Glutamatergic neuron (in vitro differentiated cells): ENCODE data around the gene SUGP1. TPM values are rescaled to one million over a fixed set of nuclear protein-coding genes. Genes with fewer than 3 reads are reported as not detected.

ENCODE experiments used
- DNase-seq: peaks from one replicate; pipeline ENCODE4 v3.0.0; 2022
- H3K27ac Mint-ChIP-seq: one replicate; pipeline ENCODE4 v1.8.0; 2020; ENCODE audit warnings: mild to moderate bottlenecking, mixed read lengths, inconsistent platforms; ENCODE audit not compliant: unreplicated experiment
- H3K27me3 Mint-ChIP-seq: one replicate; pipeline ENCODE4 v1.8.0; 2020; ENCODE audit warnings: mild to moderate bottlenecking, moderate library complexity, mixed read lengths, inconsistent platforms; ENCODE audit not compliant: unreplicated experiment
- H3K36me3 Mint-ChIP-seq: one replicate; pipeline ENCODE4 v1.8.0; 2020; ENCODE audit warnings: mild to moderate bottlenecking, mixed read lengths, inconsistent platforms; ENCODE audit not compliant: unreplicated experiment
- H3K4me1 Mint-ChIP-seq: one replicate; pipeline ENCODE4 v1.8.0; 2020; ENCODE audit warnings: mild to moderate bottlenecking, low read depth, mixed read lengths, inconsistent platforms; ENCODE audit not compliant: unreplicated experiment
- H3K4me3 Mint-ChIP-seq: one replicate; pipeline ENCODE4 v1.8.0; 2020; ENCODE audit warnings: mild to moderate bottlenecking, mixed read lengths, inconsistent platforms; ENCODE audit not compliant: unreplicated experiment
- H3K9me3 Mint-ChIP-seq: one replicate; pipeline ENCODE4 v1.8.0; 2020; ENCODE audit warnings: mild to moderate bottlenecking, moderate library complexity, mixed read lengths, inconsistent platforms; ENCODE audit not compliant: unreplicated experiment
- total RNA-seq: library from RNA; stranded (reverse); fragmentation: NEBNext Ultra II Directional; extraction: Animal tissue kit (Norgen Biotek cat#: 25700); gene quantifications from one replicate; pipeline ENCODE4 v1.2.1, GENCODE V29; 2021; ENCODE audit not compliant: unreplicated experiment
- TF ChIP-seq, protein P1 (sequence below): fragments of 200-600 bp; sonication (generic); IDR thresholded peaks from one replicate; pipeline ENCODE4 v1.5.0; 2021; ENCODE audit not compliant: partially characterized antibody, unreplicated experiment

SUGP1 gene
- total RNA-seq, 1 donor from 2014 or later: 134 TPM

DNA sequence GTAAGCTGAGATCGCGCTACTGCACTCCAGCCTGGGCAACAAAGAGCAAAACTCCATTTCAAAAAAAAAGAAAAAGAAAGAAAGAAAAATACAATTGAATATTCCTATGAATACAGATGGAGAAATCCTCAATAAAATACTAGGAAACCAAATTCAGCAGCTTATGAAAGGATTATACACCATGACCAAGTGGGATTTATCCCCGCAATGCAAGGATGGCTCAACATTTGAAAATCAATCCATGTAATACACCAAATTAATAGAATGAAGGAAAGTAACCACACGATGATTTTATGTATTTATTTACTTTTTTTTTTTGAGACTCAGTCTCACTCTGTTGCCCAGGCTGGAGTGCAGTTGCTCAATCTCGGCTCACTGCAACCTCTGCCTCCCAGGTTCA lies 27.7 kb downstream of the SUGP1 start:
- H3K36me3 Mint-ChIP-seq: peaks cover 12% of the 10 kb centered on the region
- DNase-seq: no peak
- no peaks in the 10 kb centered on the region for H3K4me1 Mint-ChIP-seq
- H3K27me3 Mint-ChIP-seq: no peaks in the 10 kb centered on the region
- H3K9me3 Mint-ChIP-seq: peaks cover 8% of the 10 kb centered on the region
- H3K27ac Mint-ChIP-seq: no peak overlapping the region
- TF ChIP-seq, protein P1, sequence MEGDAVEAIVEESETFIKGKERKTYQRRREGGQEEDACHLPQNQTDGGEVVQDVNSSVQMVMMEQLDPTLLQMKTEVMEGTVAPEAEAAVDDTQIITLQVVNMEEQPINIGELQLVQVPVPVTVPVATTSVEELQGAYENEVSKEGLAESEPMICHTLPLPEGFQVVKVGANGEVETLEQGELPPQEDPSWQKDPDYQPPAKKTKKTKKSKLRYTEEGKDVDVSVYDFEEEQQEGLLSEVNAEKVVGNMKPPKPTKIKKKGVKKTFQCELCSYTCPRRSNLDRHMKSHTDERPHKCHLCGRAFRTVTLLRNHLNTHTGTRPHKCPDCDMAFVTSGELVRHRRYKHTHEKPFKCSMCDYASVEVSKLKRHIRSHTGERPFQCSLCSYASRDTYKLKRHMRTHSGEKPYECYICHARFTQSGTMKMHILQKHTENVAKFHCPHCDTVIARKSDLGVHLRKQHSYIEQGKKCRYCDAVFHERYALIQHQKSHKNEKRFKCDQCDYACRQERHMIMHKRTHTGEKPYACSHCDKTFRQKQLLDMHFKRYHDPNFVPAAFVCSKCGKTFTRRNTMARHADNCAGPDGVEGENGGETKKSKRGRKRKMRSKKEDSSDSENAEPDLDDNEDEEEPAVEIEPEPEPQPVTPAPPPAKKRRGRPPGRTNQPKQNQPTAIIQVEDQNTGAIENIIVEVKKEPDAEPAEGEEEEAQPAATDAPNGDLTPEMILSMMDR: no peak
- H3K4me3 Mint-ChIP-seq: no peak overlapping the region

DNA sequence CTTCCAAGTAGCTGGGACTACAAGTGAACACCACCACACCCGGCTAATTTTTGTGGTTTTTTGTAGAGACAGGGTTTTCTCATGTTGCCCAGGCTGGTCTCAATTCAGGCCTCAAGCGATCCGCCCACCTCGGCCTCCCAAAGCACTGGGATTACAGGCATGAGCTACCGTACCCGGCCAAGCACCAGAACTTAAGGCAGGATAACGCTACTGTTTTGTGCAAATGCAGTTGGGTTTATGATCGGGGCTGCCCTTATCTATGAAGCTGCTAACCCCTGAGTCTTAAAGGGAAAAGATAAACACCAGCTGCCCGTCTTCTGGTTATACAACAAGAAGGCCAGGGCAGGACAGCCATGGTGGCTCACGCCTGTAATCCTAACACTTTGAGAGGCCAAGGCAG lies 34.6 kb downstream of the SUGP1 start:
- no peak for DNase-seq
- Mint-ChIP-seq H3K9me3 (peaks cover 7% of the 10 kb centered on the region), H3K27ac (no peak overlapping the region), H3K4me1 (peaks cover 4% of the 10 kb centered on the region), H3K27me3 (no peaks in the 10 kb centered on the region), H3K4me3 (no peak overlapping the region), H3K36me3 (peaks cover 10% of the 10 kb centered on the region)
- TF ChIP-seq, protein P1: no peak

DNA sequence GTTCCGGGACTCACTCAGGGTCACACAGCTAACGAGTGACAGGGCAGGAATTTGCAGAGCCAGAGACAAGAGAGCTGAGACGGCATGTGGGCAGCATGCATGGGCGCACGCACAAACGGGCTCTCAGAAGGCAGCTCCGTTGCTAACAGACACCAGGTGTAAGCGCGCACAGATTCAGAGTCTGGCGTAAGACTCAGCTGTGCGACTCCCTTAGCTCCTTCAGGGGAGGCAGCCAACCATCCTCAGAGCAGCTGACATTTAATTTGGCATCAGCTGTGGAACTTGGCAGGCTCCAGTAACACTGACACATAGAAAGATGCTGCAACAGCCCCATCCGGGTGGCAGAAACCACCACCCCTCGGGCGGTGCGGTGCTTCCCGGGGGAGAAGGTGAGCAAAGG lies 39.7 kb downstream of the SUGP1 start:
- TF ChIP-seq, protein P1: no peak
- peaks cover 20% of the 10 kb centered on the region for H3K9me3 Mint-ChIP-seq
- H3K4me3 Mint-ChIP-seq: peak overlapping the region; percentile 67
- peak overlapping the region; percentile 83 for H3K27ac Mint-ChIP-seq
- peaks cover 10% of the 10 kb centered on the region for H3K36me3 Mint-ChIP-seq
- DNase-seq: no peak
- peaks cover 18% of the 10 kb centered on the region for H3K27me3 Mint-ChIP-seq
- H3K4me1 Mint-ChIP-seq: peaks cover 24% of the 10 kb centered on the region

DNA sequence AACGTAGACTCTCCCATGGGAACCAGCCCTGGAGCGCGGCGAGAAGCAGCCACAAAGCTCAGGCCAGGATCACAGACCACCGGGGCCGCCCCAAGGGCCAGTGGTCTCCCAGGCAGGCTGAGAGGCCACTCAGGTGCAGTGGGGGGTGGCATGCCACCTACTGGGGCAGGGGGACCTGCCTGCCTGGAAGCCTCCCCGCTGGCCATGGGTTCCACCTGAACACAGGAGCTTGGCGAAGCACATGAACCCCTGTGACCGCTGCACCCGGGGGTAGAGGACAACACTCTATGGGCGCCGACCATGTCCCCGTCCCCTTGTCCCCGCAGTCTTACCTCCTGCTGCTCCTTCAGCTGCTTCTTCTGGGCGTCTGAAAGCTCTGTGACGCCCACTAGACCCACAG lies 40.5 kb downstream of the SUGP1 start:
- Mint-ChIP-seq H3K4me1 (peaks cover 24% of the 10 kb centered on the region), H3K36me3 (peaks cover 10% of the 10 kb centered on the region), H3K27ac (peak overlapping the region; percentile 83), H3K4me3 (peak overlapping the region; percentile 67), H3K27me3 (peaks cover 18% of the 10 kb centered on the region), H3K9me3 (peaks cover 20% of the 10 kb centered on the region)
- DNase-seq: no peak
- TF ChIP-seq, protein P1: no peak

DNA sequence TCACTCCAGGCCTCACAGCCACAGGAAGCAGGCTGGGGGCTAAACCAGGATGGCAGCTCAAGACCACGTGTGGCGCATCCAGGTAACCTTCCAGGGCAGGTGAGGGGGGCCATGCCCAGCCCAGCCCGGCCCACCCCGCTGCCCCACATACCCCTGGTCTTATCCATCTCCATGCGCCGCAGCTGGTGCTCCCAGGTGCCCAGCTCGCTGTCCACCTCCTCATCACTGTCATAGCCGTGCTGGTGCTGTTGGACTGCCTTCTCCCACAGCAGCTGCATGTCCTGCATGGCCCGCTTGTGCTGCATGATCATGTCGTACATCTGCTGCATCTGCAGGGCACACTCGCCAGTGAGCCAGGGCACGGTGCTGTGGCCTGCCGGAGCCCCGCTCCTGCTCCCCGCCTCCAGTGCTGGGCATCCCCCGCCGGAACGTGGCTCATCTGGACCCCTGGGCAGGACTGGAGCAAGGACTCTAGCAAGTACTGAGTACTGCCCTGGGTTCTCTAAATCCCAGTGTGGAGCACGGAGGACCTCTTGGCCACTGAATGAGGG lies 41.2 kb downstream of the SUGP1 start:
- no peak for DNase-seq
- TF ChIP-seq, protein P1: no peak
- Mint-ChIP-seq H3K27ac (peak overlapping the region; percentile 91), H3K4me3 (no peak overlapping the region), H3K4me1 (peaks cover 24% of the 10 kb centered on the region), H3K36me3 (peaks cover 4% of the 10 kb centered on the region), H3K27me3 (peaks cover 19% of the 10 kb centered on the region), H3K9me3 (peaks cover 17% of the 10 kb centered on the region)
